ENCODE results near the gene ARSG. TPM values are rescaled to one million over a fixed set of nuclear protein-coding genes. Genes with fewer than 3 reads are reported as not detected.

Gene ARSG
- total RNA-seq, 1 donor from 2014 or later: 19.6 TPM

DNA sequence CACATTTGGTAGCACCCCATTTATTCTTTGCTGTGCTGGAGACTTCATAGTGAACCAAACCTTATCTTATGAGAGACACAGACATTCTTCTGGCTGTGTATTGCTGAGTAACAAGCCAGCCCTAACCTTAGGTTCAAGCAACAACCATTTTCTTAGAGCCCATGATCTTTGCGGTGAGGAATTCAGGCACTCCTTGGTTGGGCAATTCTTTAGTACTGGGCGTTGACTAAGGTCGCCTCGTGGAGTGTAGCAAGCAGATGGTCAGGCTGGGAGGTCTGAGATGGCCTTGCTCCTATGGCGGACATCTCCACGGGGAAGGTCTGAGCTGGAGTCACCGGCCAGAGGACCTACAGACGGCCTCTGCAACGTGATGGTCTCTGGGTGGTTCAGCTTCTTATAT lies 43.1 kb downstream of the ARSG start:
- TF ChIP-seq, protein P1, sequence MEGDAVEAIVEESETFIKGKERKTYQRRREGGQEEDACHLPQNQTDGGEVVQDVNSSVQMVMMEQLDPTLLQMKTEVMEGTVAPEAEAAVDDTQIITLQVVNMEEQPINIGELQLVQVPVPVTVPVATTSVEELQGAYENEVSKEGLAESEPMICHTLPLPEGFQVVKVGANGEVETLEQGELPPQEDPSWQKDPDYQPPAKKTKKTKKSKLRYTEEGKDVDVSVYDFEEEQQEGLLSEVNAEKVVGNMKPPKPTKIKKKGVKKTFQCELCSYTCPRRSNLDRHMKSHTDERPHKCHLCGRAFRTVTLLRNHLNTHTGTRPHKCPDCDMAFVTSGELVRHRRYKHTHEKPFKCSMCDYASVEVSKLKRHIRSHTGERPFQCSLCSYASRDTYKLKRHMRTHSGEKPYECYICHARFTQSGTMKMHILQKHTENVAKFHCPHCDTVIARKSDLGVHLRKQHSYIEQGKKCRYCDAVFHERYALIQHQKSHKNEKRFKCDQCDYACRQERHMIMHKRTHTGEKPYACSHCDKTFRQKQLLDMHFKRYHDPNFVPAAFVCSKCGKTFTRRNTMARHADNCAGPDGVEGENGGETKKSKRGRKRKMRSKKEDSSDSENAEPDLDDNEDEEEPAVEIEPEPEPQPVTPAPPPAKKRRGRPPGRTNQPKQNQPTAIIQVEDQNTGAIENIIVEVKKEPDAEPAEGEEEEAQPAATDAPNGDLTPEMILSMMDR (IDR thresholded peaks at IDR 0.05): no peak
- ATAC-seq (ENCODE audit: low read depth): no peak
- no peak overlapping the region for H3K4me3 Mint-ChIP-seq
- no peak for DNase-seq
- CTCF ChIA-PET: no interaction called here
- H3K27me3 Mint-ChIP-seq: no peaks in the 10 kb centered on the region
- no peaks in the 10 kb centered on the region for H3K36me3 Mint-ChIP-seq (ENCODE audit: low read depth)
- intact Hi-C loops (cut with micrococcal nuclease): no loop called here
- no peaks in the 10 kb centered on the region for H3K4me1 Mint-ChIP-seq
- H3K27ac Mint-ChIP-seq: no peak overlapping the region
- POLR2A ChIA-PET: no interaction called here
- peaks cover 13% of the 10 kb centered on the region for H3K9me3 Mint-ChIP-seq

DNA sequence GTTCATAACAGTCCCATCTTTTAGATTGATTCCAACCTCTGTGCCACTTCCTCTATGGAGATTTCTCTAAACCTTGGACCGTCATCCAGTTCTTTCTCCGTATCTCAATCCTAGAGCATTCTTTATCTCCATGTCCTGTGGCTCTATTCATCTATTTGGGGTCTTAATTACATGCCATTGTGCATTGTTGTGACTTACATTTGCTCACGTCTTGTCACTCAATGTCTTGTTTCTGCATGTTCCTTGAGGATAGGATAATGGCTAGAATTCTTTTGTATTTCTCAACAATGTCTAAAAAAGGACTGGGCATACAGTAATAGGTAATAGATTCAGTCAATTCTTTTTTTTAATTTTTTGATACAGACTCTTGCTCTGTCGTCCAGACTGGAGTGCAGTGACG lies 50.2 kb downstream of the ARSG start:
- H3K27me3 Mint-ChIP-seq: peaks cover 3% of the 10 kb centered on the region
- intact Hi-C loops (cut with micrococcal nuclease): loop anchor here (10.0 kb wide), 1 partner anchor 93 kb away; no protein-coding TSS in a partner anchor
- no peak overlapping the region for H3K27ac Mint-ChIP-seq
- H3K4me1 Mint-ChIP-seq: peaks cover 23% of the 10 kb centered on the region
- no peak overlapping the region for H3K4me3 Mint-ChIP-seq
- H3K36me3 Mint-ChIP-seq (ENCODE audit: low read depth): peaks cover 5% of the 10 kb centered on the region
- ATAC-seq (ENCODE audit: low read depth) (no peak), DNase-seq (no peak)
- ChIA-PET CTCF (no interaction called here), POLR2A (no interaction called here)
- TF ChIP-seq, protein P1 (IDR thresholded peaks at IDR 0.05): no peak
- no peaks in the 10 kb centered on the region for H3K9me3 Mint-ChIP-seq

DNA sequence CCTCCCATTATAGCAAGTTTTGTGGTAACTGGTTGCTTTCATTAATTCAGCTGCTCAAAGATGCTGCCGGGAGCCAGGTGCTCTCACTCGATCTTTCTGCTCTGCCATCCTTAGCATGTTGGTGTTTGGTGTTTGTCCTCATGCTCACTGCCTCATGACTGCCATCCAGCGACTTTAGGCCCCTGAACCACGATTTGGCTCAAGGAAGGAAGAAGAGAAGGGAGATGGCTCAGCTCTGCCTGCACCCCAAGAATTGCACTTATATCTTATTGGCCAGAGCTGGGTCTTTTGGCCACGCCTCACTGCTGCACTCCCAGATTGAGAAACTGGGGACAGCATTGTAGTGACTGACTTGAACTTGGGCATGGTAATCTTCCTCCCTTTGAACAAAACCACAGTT lies 52.7 kb downstream of the ARSG start:
- no peak overlapping the region for H3K4me3 Mint-ChIP-seq
- no peak for DNase-seq
- CTCF ChIA-PET: no interaction called here
- POLR2A ChIA-PET: interaction anchor here (0.6 to 5.0 kb wide), 2 partner anchors 53 to 181 kb away, joined by 5 to 40 read pairs; partner anchors contain the start of genes ARSG and SLC16A6
- peaks cover 38% of the 10 kb centered on the region for H3K4me1 Mint-ChIP-seq
- peaks cover 5% of the 10 kb centered on the region for H3K36me3 Mint-ChIP-seq (ENCODE audit: low read depth)
- H3K9me3 Mint-ChIP-seq: no peaks in the 10 kb centered on the region
- H3K27ac Mint-ChIP-seq: no peak overlapping the region
- peaks cover 5% of the 10 kb centered on the region for H3K27me3 Mint-ChIP-seq
- TF ChIP-seq, protein P1 (IDR thresholded peaks at IDR 0.05): no peak
- intact Hi-C loops (cut with micrococcal nuclease): loop anchor here (10.0 kb wide), 1 partner anchor 91 kb away; no protein-coding TSS in a partner anchor
- ATAC-seq (ENCODE audit: low read depth): no peak

DNA sequence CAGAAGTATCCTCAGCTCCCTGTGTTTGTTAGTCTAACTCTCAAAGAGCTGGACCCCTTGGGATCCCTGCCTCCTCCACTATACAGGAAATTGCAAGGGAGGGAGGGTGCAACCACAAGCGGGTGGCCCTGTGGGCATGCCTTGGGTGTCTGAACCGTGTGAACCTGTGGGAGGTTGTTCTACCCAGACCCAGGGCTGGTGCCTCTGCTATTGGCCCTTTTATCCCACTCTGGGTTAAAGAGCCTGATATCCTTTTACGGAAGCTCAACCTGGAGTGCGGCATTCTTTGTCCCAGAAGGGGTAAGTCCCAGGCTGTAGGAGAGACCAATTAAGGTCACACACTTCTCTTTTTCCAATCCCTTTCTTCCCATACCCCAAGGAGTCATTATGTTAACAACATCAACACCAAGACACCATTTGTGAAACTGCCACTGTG lies 53.4 kb downstream of the ARSG start:
- Mint-ChIP-seq H3K9me3 (no peaks in the 10 kb centered on the region), H3K4me3 (no peak overlapping the region), H3K27me3 (peaks cover 5% of the 10 kb centered on the region), H3K4me1 (peaks cover 38% of the 10 kb centered on the region), H3K36me3 (ENCODE audit: low read depth) (peaks cover 5% of the 10 kb centered on the region), H3K27ac (peak overlapping the region; percentile 24)
- intact Hi-C loops (cut with micrococcal nuclease): loop anchor here (1.0 to 10.0 kb wide), 2 partner anchors 52 to 90 kb away; no protein-coding TSS in a partner anchor
- POLR2A ChIA-PET: interaction anchor here (5.0 kb wide), 1 partner anchor 53 kb away, joined by 40 read pairs; the partner anchor contains the start of genes ARSG and SLC16A6
- no peak for DNase-seq
- ATAC-seq (ENCODE audit: low read depth): no peak
- CTCF ChIA-PET: no interaction called here
- TF ChIP-seq, protein P1 (IDR thresholded peaks at IDR 0.05): no peak

DNA sequence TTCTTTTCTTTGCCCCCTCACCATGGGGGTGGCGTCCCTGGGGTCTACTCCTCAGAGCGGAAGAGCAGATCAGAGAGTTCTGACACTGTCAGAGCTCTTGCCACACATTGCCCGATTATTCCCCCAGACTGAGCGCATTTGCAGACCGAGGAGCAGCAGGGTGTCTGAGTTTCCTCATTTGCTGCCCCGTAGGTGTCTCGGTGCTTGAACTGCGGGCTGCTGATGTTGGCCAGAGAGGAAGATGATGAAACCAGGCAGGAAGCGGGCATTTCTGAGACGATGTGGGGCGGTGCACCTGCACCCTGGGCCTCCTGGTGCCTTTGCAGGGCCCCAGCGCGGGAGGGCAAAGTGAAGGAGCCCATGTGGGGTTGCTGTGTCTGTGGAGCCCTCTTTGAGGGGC lies 55.2 kb downstream of the ARSG start:
- ChIA-PET CTCF (interaction anchor here (1.0 to 1.3 kb wide), 3 partner anchors 52 to 90 kb away, joined by 3 to 5 read pairs (median 4); no protein-coding TSS in a partner anchor), POLR2A (interaction anchor here (0.5 to 5.0 kb wide), 4 partner anchors 52 to 142 kb away, joined by 5 to 40 read pairs (median 7); partner anchors contain the start of genes ARSG and SLC16A6)
- peaks cover 5% of the 10 kb centered on the region for H3K27me3 Mint-ChIP-seq
- TF ChIP-seq, protein P1 (IDR thresholded peaks at IDR 0.05): no peak
- DNase-seq (peak; percentile 53), ATAC-seq (ENCODE audit: low read depth) (peak; percentile 94)
- H3K4me3 Mint-ChIP-seq: peak overlapping the region; percentile 81
- peaks cover 38% of the 10 kb centered on the region for H3K4me1 Mint-ChIP-seq
- H3K9me3 Mint-ChIP-seq: no peaks in the 10 kb centered on the region
- intact Hi-C loops (cut with micrococcal nuclease): loop anchor here (10.0 kb wide), 1 partner anchor 88 kb away; no protein-coding TSS in a partner anchor
- H3K27ac Mint-ChIP-seq: peak overlapping the region; percentile 94
- H3K36me3 Mint-ChIP-seq (ENCODE audit: low read depth): peaks cover 5% of the 10 kb centered on the region
